ENCODE data around the gene MCTP1.

DNA sequence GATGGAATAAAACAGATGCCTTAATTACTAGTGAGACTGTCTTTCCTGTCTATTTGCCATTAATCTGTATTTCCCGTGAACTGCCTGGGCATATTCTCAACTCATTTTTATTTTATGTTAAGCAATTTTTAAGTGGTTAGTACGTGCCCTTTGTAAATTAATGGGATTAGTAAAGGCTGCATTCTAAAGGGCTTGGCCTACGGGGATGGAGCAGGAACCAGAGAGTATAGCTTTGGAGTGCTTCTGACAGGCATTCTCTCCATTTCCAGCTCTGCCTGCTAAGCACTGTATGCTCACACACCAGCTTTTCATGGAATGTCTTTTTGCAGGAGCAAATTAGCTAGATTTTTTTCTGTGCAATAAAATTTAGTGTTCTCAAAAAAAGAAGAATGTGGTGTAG is 241.2 kb downstream of the MCTP1 start:
- TF ChIP-seq POLR2A (IDR thresholded peaks at IDR 0.05): no peak
- no peak for TF ChIP-seq CTCF (IDR thresholded peaks at IDR 0.05 in 4 of 5, conservative IDR thresholded peaks at IDR 0.05 in 1 of 5)
